HepG2 (cell line): ENCODE results near the gene CCDC88A.

ENCODE experiments used
- DNMT3B ChIP-seq: conservative IDR thresholded peaks from 2 replicates; pipeline ENCODE4 v1.6.1; 2016; ENCODE audit warnings: missing biosample characterization, control low read depth
- FOSL2 ChIP-seq: sonication (generic); formaldehyde crosslinking; IDR thresholded peaks from 2 replicates; pipeline ENCODE4 v1.4.0; 2020; ENCODE audit warnings: missing genetic modification reagents
- MTA3 ChIP-seq: sonication (generic); formaldehyde crosslinking; IDR thresholded peaks from 2 replicates; pipeline ENCODE4 v1.4.0; 2020; ENCODE audit warnings: missing genetic modification reagents
- NBN ChIP-seq: fragments of 450-650 bp; conservative IDR thresholded peaks from 2 replicates; pipeline ENCODE4 v1.6.1; 2017
- NPAS2 ChIP-seq: sonication (generic); formaldehyde crosslinking; IDR thresholded peaks from 2 replicates; pipeline ENCODE4 v1.8.0; 2022; ENCODE audit warnings: mild to moderate bottlenecking, missing genetic modification reagents, borderline replicate concordance
- PAX8 ChIP-seq: sonication (generic); formaldehyde crosslinking; IDR thresholded peaks from 2 replicates; pipeline ENCODE4 v1.8.0; 2022; ENCODE audit warnings: mild to moderate bottlenecking, missing genetic modification reagents, borderline replicate concordance
- POLR2A ChIP-seq, 2 experiments: IDR thresholded peaks; 2 replicates each; pipeline ENCODE4 v1.6.1; 2011; ENCODE audit warnings: low read depth in 2 of 2, low read length in 2 of 2, mild to moderate bottlenecking in 1 of 2, moderate library complexity in 1 of 2; ENCODE audit not compliant: insufficient read depth in 1 of 2
- POLR2AphosphoS5 ChIP-seq: IDR thresholded peaks from 2 replicates; pipeline ENCODE4 v1.6.1; 2012; ENCODE audit warnings: low read depth, low read length
- REST ChIP-seq, 2 experiments: IDR thresholded peaks; 2 replicates each; pipeline ENCODE4 v1.6.1; 2011 to 2012; ENCODE audit warnings: low read length in 2 of 2, borderline replicate concordance in 1 of 2, low read depth in 1 of 2, mild to moderate bottlenecking in 1 of 2, moderate library complexity in 1 of 2
- ZNF775 ChIP-seq: sonication (generic); formaldehyde crosslinking; IDR thresholded peaks from 2 replicates; pipeline ENCODE4 v1.4.0; 2020; ENCODE audit warnings: missing genetic modification reagents, mild to moderate bottlenecking, moderate library complexity, borderline replicate concordance

- TF ChIP-seq ZNF775 = no peak
- no peak for TF ChIP-seq POLR2AphosphoS5
- no peak for TF ChIP-seq NBN
- no peak for TF ChIP-seq PAX8
- no peak for TF ChIP-seq MTA3 (CRISPR knock-in tag)
- no peak for TF ChIP-seq NPAS2 (CRISPR knock-in tag)
- no peak for TF ChIP-seq REST (IDR thresholded peaks at IDR 0.05; ENCODE audit: borderline replicate concordance in 1 of 2, low read depth in 1 of 2, low read length in 2 of 2)
- no peak for TF ChIP-seq FOSL2 (CRISPR knock-in tag)
- no peak for TF ChIP-seq DNMT3B (CRISPR knock-in tag)
- TF ChIP-seq POLR2A (IDR thresholded peaks at IDR 0.05; ENCODE audit: insufficient read depth in 1 of 2, low read depth in 2 of 2, low read length in 2 of 2) = no peak
Measured at GRCh38 chr2:55400332-55400731, 19.3 kb downstream of the CCDC88A start.
